ENCODE measurements around the gene ARMC7. TPM values are rescaled to one million over a fixed set of nuclear protein-coding genes. Genes with fewer than 3 reads are reported as not detected.

Gene ARMC7
- total RNA-seq, 1 donor from 2014 or later, result 9.9 TPM

DNA sequence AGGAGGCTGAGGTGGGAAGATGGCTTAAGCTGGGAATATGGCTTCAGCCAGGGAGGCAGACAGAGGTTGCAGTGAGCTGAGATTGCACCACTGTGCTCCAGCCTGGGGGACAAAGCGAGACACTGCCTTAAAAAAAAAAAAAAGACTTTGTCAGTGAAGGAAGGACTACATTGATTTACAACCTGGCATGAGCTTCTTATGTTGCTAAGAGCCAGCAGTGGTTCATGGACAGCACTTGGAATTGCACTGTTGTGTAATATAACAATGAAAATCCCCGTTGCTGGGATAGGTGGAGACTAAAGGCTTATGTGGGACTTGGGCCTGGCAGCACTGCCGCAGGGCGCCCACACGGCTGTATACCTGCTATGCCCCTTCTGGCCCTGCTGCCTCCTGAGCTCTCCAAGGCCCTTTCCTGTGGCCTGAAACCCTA, 36.1 kb upstream of the ARMC7 start:
- Mint-ChIP-seq H3K9me3 (ENCODE audit: unreplicated experiment) (no peaks in the 10 kb centered on the region), H3K4me3 (ENCODE audit: unreplicated experiment) (no peak overlapping the region), H3K27ac (ENCODE audit: unreplicated experiment) (no peak overlapping the region), H3K27me3 (ENCODE audit: unreplicated experiment) (peaks cover 10% of the 10 kb centered on the region), H3K36me3 (ENCODE audit: unreplicated experiment) (no peaks in the 10 kb centered on the region), H3K4me1 (ENCODE audit: low read depth, unreplicated experiment) (no peaks in the 10 kb centered on the region)
- TF ChIP-seq, protein P1, sequence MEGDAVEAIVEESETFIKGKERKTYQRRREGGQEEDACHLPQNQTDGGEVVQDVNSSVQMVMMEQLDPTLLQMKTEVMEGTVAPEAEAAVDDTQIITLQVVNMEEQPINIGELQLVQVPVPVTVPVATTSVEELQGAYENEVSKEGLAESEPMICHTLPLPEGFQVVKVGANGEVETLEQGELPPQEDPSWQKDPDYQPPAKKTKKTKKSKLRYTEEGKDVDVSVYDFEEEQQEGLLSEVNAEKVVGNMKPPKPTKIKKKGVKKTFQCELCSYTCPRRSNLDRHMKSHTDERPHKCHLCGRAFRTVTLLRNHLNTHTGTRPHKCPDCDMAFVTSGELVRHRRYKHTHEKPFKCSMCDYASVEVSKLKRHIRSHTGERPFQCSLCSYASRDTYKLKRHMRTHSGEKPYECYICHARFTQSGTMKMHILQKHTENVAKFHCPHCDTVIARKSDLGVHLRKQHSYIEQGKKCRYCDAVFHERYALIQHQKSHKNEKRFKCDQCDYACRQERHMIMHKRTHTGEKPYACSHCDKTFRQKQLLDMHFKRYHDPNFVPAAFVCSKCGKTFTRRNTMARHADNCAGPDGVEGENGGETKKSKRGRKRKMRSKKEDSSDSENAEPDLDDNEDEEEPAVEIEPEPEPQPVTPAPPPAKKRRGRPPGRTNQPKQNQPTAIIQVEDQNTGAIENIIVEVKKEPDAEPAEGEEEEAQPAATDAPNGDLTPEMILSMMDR (IDR thresholded peaks at IDR 0.05; ENCODE audit: partially characterized antibody, unreplicated experiment), result no peak
- no peak for DNase-seq

DNA sequence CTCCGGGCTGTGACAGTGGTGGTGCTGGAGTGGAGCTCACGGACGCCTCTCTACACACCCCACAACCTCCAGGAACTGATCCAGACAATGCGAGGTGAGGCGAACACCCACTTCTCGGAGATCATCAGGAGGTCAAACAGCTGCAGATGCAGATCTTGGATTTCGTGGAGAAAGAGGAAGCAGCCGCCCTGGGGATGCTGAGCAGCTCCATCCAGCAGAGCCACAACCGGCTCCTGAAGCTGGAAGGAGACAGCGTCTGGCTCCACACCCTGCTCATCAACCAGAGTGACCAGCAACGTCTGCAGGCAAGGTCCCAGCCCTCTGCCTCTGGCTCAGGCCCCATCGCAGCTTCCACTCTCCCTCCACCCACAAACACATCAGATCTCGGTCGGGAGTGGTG, 35.2 kb upstream of the ARMC7 start:
- TF ChIP-seq, protein P1 (IDR thresholded peaks at IDR 0.05; ENCODE audit: partially characterized antibody, unreplicated experiment), result no peak
- Mint-ChIP-seq H3K36me3 (ENCODE audit: unreplicated experiment) (no peaks in the 10 kb centered on the region), H3K4me3 (ENCODE audit: unreplicated experiment) (no peak overlapping the region), H3K9me3 (ENCODE audit: unreplicated experiment) (no peaks in the 10 kb centered on the region), H3K27me3 (ENCODE audit: unreplicated experiment) (peaks cover 10% of the 10 kb centered on the region), H3K4me1 (ENCODE audit: low read depth, unreplicated experiment) (peaks cover 5% of the 10 kb centered on the region), H3K27ac (ENCODE audit: unreplicated experiment) (no peak overlapping the region)
- DNase-seq, result no peak

DNA sequence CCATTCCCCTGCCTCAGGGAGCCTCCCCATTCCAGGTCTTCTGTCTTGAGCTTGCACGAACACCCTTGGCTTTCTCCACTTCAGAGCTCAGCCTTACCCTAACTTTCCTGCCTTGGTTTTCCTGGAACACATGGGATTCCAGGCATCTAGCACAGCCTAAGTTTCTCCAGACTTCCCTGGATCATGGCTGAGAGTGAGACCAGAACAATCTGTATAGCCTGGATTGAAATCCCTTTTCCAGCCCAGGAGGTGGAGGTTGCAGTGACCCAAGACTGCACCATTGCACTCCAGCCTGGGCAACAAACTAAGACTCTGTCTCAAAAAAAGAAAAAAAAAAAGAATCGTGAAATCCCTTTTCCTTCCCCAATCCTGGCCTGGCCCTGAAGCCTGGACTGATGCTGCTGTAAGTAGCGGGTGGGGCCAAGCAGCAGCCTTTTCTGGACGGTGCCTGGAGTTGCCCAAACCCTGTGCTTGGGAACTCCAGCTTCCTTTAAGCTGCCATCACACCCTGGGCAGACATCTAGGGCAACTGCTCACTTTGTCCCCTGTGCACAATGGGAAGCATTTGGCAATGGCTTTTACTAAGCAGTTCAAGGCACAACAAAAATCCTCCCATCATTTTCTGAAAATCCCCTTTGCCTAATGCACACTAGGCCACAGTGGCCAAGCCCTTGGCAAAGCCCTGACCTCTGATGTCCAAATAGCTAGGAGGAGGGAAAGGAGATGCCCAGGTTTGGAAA, 34.0 kb upstream of the ARMC7 start:
- no peak for DNase-seq
- Mint-ChIP-seq H3K36me3 (ENCODE audit: unreplicated experiment) (no peaks in the 10 kb centered on the region), H3K27ac (ENCODE audit: unreplicated experiment) (no peak overlapping the region), H3K27me3 (ENCODE audit: unreplicated experiment) (peaks cover 10% of the 10 kb centered on the region), H3K4me1 (ENCODE audit: low read depth, unreplicated experiment) (peaks cover 5% of the 10 kb centered on the region), H3K4me3 (ENCODE audit: unreplicated experiment) (no peak overlapping the region), H3K9me3 (ENCODE audit: unreplicated experiment) (no peaks in the 10 kb centered on the region)
- TF ChIP-seq, protein P1 (IDR thresholded peaks at IDR 0.05; ENCODE audit: partially characterized antibody, unreplicated experiment), result no peak

DNA sequence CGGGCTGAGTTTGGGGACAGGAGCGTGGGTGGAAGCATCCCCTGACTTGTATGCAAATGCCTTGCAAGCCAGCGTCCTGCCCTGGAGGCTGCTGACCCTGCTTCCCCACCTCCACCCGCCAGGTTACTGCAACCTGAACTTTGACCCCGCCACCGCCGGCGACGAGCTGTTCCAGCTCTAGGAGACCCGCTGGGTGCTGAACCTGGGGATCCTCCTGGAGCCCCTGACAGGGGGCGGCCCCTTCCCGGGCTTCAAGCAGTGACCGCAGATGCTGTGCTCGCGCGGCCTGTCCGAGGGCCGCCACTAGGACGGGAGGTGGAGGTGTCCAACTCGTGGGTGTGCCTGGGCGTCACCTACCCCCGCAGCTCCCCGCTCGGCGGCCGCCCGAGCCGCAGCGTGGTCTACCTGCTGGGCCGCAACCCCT, 32.7 kb upstream of the ARMC7 start:
- H3K4me1 Mint-ChIP-seq (ENCODE audit: low read depth, unreplicated experiment), result peaks cover 5% of the 10 kb centered on the region
- H3K27me3 Mint-ChIP-seq (ENCODE audit: unreplicated experiment), result peaks cover 12% of the 10 kb centered on the region
- H3K27ac Mint-ChIP-seq (ENCODE audit: unreplicated experiment), result no peak overlapping the region
- TF ChIP-seq, protein P1 (IDR thresholded peaks at IDR 0.05; ENCODE audit: partially characterized antibody, unreplicated experiment), result no peak
- H3K9me3 Mint-ChIP-seq (ENCODE audit: unreplicated experiment), result no peaks in the 10 kb centered on the region
- H3K36me3 Mint-ChIP-seq (ENCODE audit: unreplicated experiment), result no peaks in the 10 kb centered on the region
- no peak overlapping the region for H3K4me3 Mint-ChIP-seq (ENCODE audit: unreplicated experiment)
- no peak for DNase-seq

DNA sequence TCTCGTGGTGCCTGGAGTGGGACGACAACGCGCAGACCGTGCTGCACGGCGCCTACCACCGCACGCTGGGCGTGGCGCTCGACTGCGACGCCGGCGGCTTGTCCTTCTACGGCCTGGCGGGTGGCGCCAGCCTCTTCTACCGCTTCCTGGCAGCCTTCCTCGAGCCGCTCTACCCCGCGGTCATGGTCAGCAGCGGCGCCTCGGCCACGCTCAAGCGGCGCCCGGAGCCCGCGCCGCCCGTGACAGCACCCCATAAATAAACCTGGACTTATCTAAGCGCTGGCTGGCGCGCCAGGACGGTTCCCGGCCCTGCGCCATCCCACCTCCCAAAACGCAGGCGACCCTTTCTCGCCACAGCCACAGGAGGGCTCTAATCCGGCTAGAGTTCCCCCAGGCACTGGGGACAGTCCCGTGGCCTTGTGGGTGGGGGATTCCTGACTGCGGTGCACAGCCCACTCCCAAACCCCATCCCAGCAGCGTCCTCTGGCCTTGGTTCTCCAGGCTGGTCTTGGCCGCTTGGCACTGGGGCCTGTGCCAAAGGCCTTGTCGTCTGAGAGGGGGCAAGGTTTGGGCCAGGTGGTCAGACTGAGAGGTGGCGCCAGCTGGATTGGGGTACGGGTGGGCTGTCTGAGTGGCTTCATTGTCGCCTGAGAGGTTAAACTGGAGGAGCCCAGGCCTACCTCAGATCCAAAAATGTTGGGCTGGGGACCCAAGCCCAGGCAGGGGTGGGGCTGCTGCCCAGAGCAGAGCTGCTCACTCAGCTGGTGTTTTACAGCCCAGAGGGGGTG, 32.1 kb upstream of the ARMC7 start:
- Mint-ChIP-seq H3K27me3 (ENCODE audit: unreplicated experiment) (peaks cover 12% of the 10 kb centered on the region), H3K9me3 (ENCODE audit: unreplicated experiment) (no peaks in the 10 kb centered on the region), H3K4me1 (ENCODE audit: low read depth, unreplicated experiment) (peaks cover 5% of the 10 kb centered on the region), H3K27ac (ENCODE audit: unreplicated experiment) (no peak overlapping the region), H3K4me3 (ENCODE audit: unreplicated experiment) (no peak overlapping the region), H3K36me3 (ENCODE audit: unreplicated experiment) (no peaks in the 10 kb centered on the region)
- peak; percentile 47 for DNase-seq
- TF ChIP-seq, protein P1 (IDR thresholded peaks at IDR 0.05; ENCODE audit: partially characterized antibody, unreplicated experiment), result no peak

Measured in glutamatergic neuron (in vitro differentiated cells).